Upper lobe of left lung (tissue), 4 donors: ENCODE data around the gene TEX36.

Source experiments
- EP300 ChIP-seq, 4 donors: sonication (generic); formaldehyde crosslinking; IDR thresholded peaks; one replicate each; pipeline ENCODE4 v1.5.1; 2017; ENCODE audit warnings: antibody characterized with exemption in 4 of 4, control low read depth in 2 of 4
- POLR2A ChIP-seq, 4 donors: fragments of 450-650 bp; IDR thresholded peaks; one replicate each; pipeline ENCODE4 v1.5.1; 2016 to 2017; ENCODE audit warnings: antibody characterized with exemption in 4 of 4, mild to moderate bottlenecking in 2 of 4
- POLR2AphosphoS5 ChIP-seq, 2 donors: sonication (generic); formaldehyde crosslinking; IDR thresholded peaks; one replicate each; pipeline ENCODE4 v1.5.1; 2017; ENCODE audit warnings: antibody characterized with exemption in 2 of 2
- TF ChIP-seq, protein P1 (sequence below), 6 experiments: fragments of 450-650 bp in 4 of 6; fragments of 200-600 bp in 2 of 6; sonication (generic) in 2 of 6; IDR thresholded peaks; one replicate each; pipeline ENCODE4 v1.5.1; 2016 to 2019; ENCODE audit warnings: antibody characterized with exemption in 6 of 6

DNA sequence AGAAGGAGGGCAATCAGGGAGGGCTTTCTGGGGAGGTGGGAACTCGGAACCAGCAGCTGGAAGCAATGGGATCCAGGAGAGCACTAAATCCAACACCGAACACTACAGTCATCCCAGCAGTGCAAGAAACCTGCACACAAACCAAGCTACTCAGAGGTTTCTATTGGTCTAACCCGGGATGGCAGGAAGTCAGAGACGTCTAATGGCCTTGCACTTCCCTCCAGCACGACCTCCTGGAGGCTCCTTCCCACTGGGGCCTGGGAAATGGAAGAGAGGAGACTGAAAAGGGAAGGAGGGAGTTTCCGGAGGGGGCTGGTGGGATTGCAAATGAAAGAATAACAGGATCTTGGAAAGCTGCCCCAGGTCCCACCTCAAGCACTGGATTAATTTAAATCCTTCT, 56.3 kb downstream of the TEX36 start:
- TF ChIP-seq, protein P1, sequence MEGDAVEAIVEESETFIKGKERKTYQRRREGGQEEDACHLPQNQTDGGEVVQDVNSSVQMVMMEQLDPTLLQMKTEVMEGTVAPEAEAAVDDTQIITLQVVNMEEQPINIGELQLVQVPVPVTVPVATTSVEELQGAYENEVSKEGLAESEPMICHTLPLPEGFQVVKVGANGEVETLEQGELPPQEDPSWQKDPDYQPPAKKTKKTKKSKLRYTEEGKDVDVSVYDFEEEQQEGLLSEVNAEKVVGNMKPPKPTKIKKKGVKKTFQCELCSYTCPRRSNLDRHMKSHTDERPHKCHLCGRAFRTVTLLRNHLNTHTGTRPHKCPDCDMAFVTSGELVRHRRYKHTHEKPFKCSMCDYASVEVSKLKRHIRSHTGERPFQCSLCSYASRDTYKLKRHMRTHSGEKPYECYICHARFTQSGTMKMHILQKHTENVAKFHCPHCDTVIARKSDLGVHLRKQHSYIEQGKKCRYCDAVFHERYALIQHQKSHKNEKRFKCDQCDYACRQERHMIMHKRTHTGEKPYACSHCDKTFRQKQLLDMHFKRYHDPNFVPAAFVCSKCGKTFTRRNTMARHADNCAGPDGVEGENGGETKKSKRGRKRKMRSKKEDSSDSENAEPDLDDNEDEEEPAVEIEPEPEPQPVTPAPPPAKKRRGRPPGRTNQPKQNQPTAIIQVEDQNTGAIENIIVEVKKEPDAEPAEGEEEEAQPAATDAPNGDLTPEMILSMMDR (IDR thresholded peaks at IDR 0.05), result no peak
- TF ChIP-seq POLR2A (IDR thresholded peaks at IDR 0.05) (no peak), POLR2AphosphoS5 (IDR thresholded peaks at IDR 0.05) (no peak), EP300 (IDR thresholded peaks at IDR 0.05) (no peak)
